A673 (cell line): ENCODE results near the gene CCL17. TPM values are rescaled to one million over a fixed set of nuclear protein-coding genes. Genes with fewer than 3 reads are reported as not detected.

Experiments used
- BruUV-seq: library from RNA; stranded (reverse); fragments of 400-500 nt; replicated peaks from 2 replicates; lab custom pipeline; 2021; lab: Mats Ljungman, UMichigan
- CTCF ChIA-PET: fragments of 300-600 bp; sonication (Branson Sonifier 250); formaldehyde crosslinking; loops from one replicate; lab custom pipeline; 2022; ENCODE audit warnings: antibody characterized with exemption; lab: Charles Lee
- POLR2A ChIA-PET: fragments of 300-600 bp; sonication (Branson Sonifier 250); formaldehyde crosslinking; loops from one replicate; lab custom pipeline; 2022; ENCODE audit warnings: antibody characterized with exemption; ENCODE audit not compliant: low non-redundant PET; lab: Charles Lee
- DNase-seq: peaks from one replicate; pipeline ENCODE4 v3.0.0-alpha.2; 2015; ENCODE audit warnings: low spot score
- H3K27ac ChIP-seq: fragments of 200-600 bp; sonication (generic); 2 replicates; pipeline ENCODE4 v1.5.1; 2016; ENCODE audit warnings: mixed run types, low read depth, mild to moderate bottlenecking, mixed read lengths, antibody characterized with exemption, low read length; ENCODE audit not compliant: poor library complexity, severe bottlenecking
- H3K27me3 ChIP-seq: fragments of 200-600 bp; sonication (generic); replicated peaks from 2 replicates; pipeline ENCODE4 v1.6.1; 2017; ENCODE audit warnings: mixed run types, low read depth, mild to moderate bottlenecking, mixed read lengths, antibody characterized with exemption, low read length; ENCODE audit not compliant: insufficient read depth, poor library complexity
- H3K36me3 ChIP-seq: fragments of 200-600 bp; sonication (generic); 2 replicates; pipeline ENCODE4 v1.6.1; 2016; ENCODE audit warnings: mixed run types, mild to moderate bottlenecking, mixed read lengths, antibody characterized with exemption, low read length; ENCODE audit not compliant: insufficient read depth, poor library complexity, severe bottlenecking
- H3K4me1 ChIP-seq: fragments of 200-600 bp; sonication (generic); 2 replicates; pipeline ENCODE4 v1.6.1; 2017; ENCODE audit warnings: mixed run types, mild to moderate bottlenecking, mixed read lengths, antibody characterized with exemption, low read length; ENCODE audit not compliant: insufficient read depth, poor library complexity, severe bottlenecking
- H3K4me3 ChIP-seq: fragments of 200-600 bp; sonication (generic); 2 replicates; pipeline ENCODE4 v1.5.1; 2016; ENCODE audit warnings: low read depth, mixed run types, mild to moderate bottlenecking, mixed read lengths, low read length; ENCODE audit not compliant: poor library complexity, severe bottlenecking
- H3K9me3 ChIP-seq: fragments of 200-600 bp; sonication (generic); 2 replicates; pipeline ENCODE4 v1.6.1; 2016; ENCODE audit warnings: mixed run types, low read depth, mild to moderate bottlenecking, mixed read lengths, antibody characterized with exemption, low read length; ENCODE audit not compliant: poor library complexity, severe bottlenecking
- CTCF ChIP-seq: fragments of 300-800, 200-600 bp; sonication (generic); conservative IDR thresholded peaks from 2 replicates; pipeline ENCODE4 v1.5.1; 2017; ENCODE audit warnings: low read depth, mild to moderate bottlenecking, antibody characterized with exemption, low read length, moderate library complexity, mixed read lengths
- EZH2 ChIP-seq: fragments of 200-600 bp; sonication (generic); IDR thresholded peaks from 2 replicates; pipeline ENCODE4 v1.6.1; 2017; ENCODE audit warnings: borderline replicate concordance, low read depth, mild to moderate bottlenecking, mixed read lengths, antibody characterized with exemption, low read length; ENCODE audit not compliant: poor library complexity, severe bottlenecking
- intact Hi-C: fragments of 100-400 bp; cut with micrococcal nuclease; formaldehyde crosslinking; loops from one replicate; pipeline ENCODE4 v1.10.0; 2022; ENCODE audit not compliant: unreplicated experiment
- total RNA-seq: library from RNA; stranded (reverse); gene quantifications from 2 replicates; pipeline ENCODE4 v1.2.3, GENCODE V29; 2021

Gene CCL17
- total RNA-seq, 1 experiment from 2014 or later = not detected

GRCh38 chr16:57376313-57376818 is 28.2 kb upstream of the CCL17 start:
- Histone ChIP-seq H3K9me3 (no peaks in the 10 kb centered on the region), H3K4me1 (peaks cover 7% of the 10 kb centered on the region), H3K4me3 (no peak overlapping the region), H3K27ac (no peak overlapping the region), H3K27me3 (no peaks in the 10 kb centered on the region), H3K36me3 (no peaks in the 10 kb centered on the region)
- TF ChIP-seq CTCF = no peak
- POLR2A ChIA-PET = no interaction called here
- CTCF ChIA-PET = no interaction called here
- DNase-seq = no peak
- intact Hi-C loops = no loop called here
- no TSS peak for BruUV-seq

DNA sequence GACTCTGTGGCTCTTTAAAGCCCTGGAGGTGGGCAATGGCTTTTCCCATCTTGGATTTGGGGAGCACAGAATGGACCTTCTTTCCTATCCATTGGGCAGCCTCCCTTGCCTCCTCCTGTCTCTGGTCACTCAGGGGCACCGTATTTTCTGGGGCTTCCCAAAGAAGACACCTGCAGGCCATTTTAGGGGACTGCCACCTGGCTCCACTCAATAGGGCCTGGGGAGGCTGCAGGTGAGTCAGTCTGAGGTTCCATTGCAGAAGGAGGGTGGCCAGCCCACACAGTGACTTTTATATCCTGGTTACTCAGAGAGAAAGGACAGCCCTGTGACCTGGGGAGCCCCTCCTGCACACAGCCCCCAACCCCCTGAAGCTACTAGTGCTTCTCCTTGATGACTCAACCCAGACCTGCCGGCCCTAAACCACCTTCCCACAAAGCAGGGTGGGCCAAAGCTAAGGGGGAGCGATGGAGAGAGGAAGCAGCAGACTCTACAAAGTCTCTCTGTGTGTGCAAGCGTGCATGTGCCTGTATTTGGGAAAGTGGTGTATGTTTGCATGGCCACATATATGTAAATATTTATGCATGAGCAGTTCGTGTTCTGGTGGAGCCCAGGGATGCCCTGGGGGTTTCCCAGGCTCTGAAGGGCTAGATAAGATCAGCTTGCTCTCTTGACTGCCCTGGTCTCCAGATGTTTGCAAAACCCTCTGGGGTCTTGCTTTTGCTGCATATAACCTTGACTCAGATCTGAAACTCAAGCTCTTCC is 27.3 kb upstream of the CCL17 start:
- H3K27ac ChIP-seq = no peak overlapping the region
- no peak for DNase-seq

GRCh38 chr16:57379579-57379978 is 25.0 kb upstream of the CCL17 start:
- POLR2A ChIA-PET = no interaction called here
- Histone ChIP-seq H3K4me1 (no peaks in the 10 kb centered on the region), H3K36me3 (no peaks in the 10 kb centered on the region), H3K4me3 (no peak overlapping the region), H3K9me3 (no peaks in the 10 kb centered on the region), H3K27me3 (no peaks in the 10 kb centered on the region), H3K27ac (no peak overlapping the region)
- CTCF ChIA-PET = no interaction called here
- DNase-seq = no peak
- TF ChIP-seq CTCF (no peak), EZH2 (no peak)
- intact Hi-C loops = no loop called here
- no TSS peak for BruUV-seq

More for the DNA sequence above, 27.3 kb upstream of the CCL17 start:
- Histone ChIP-seq H3K4me3 (no peak overlapping the region), H3K36me3 (no peaks in the 10 kb centered on the region), H3K9me3 (no peaks in the 10 kb centered on the region), H3K27me3 (no peaks in the 10 kb centered on the region), H3K4me1 (peaks cover 5% of the 10 kb centered on the region)
- TF ChIP-seq CTCF (no peak), EZH2 (no peak)
- POLR2A ChIA-PET = no interaction called here
- BruUV-seq = no TSS peak
- CTCF ChIA-PET = no interaction called here
- intact Hi-C loops = no loop called here
